H1 (cell line): ENCODE measurements around the gene RXRA. TPM values are rescaled to one million over a fixed set of nuclear protein-coding genes. Genes with fewer than 3 reads are reported as not detected.

ENCODE experiments used
- CEBPB ChIP-seq: IDR thresholded peaks from 2 replicates; pipeline ENCODE4 v1.6.1; 2012; ENCODE audit warnings: low read depth, low read length
- FOSL1 ChIP-seq: IDR thresholded peaks from 2 replicates; pipeline ENCODE4 v1.6.1; 2011; ENCODE audit warnings: mild to moderate bottlenecking, low read depth, low read length, moderate library complexity; ENCODE audit not compliant: insufficient read depth
- SAP30 ChIP-seq: fragments of 300-600 bp; sonication (generic); IDR thresholded peaks from 2 replicates; pipeline ENCODE4 v1.7.1; 2012; ENCODE audit warnings: low read length, moderate library complexity, mild to moderate bottlenecking, inconsistent platforms; ENCODE audit not compliant: insufficient read depth, insufficient replicate concordance
- polyA plus RNA-seq, 7 experiments: library from polyadenylated mRNA; depleted of rRNA in 3 of 7; stranded (reverse) in 5 of 7; unstranded in 2 of 7; fragments of >200 nt in 5 of 7; fragments of 200-250 nt in 2 of 7; gene quantifications; 1 replicate in 5 of 7; 2 replicates in 1 of 7; 4 replicates in 1 of 7; pipeline versions ENCODE4 v1.2.1 to v1.2.3, GENCODE V29; 2011 to 2013; ENCODE audit warnings: missing spikeins in 2 of 7, mixed read lengths in 2 of 7
- total RNA-seq: library from RNA; stranded (reverse); fragmentation: NEBNext Ultra II Directional; extraction: Animal tissue kit (Norgen Biotek cat#: 25700); gene quantifications from 2 replicates; pipeline ENCODE4 v1.2.1, GENCODE V29; 2021

The RXRA gene
- total and polyA plus RNA-seq, 2 of the 8 experiments (the other 6 are each of a cell fraction or from before 2014, with no cell fraction given), result 9.8 to 29.4 TPM

DNA sequence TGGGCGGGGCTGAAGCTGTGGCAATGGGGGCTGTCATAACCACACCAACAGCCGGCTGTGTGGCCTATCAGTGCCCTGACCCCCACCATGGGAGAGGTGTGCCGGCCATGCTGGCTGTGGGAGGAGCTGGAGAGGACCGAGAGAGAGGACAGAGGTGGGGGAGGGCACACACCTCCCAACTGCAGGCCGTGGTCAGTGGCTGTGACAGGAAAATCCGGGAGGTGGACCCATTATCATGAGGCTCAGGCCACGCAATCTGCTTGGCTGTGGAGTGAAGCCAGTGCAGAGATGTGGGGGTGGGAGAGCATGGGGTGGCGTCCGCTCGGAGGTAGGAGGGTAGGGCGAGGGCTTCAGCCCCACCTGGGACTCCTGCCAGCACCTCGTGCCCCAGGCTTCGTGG, 136.1 kb downstream of the RXRA start (continued):
- TF ChIP-seq SAP30, result no peak
- TF ChIP-seq CEBPB, result no peak
- no peak for TF ChIP-seq FOSL1
- TF ChIP-seq, all 59 proteins: peak for 0
